Lung (tissue), 12 donors: ENCODE results near the gene HECA. TPM values are rescaled to one million over a fixed set of nuclear protein-coding genes. Genes with fewer than 3 reads are reported as not detected.

Source experiments
- ATAC-seq: fragments of 200-7000 bp; cut with Tn5 transposase; one replicate; pipeline ENCODE4 v1.9.1; 2020; ENCODE audit warnings: moderate number of reproducible peaks; ENCODE audit not compliant: insufficient read depth, low FRiP score
- DNase-seq, 3 donors: peaks; one replicate each; pipeline ENCODE4 v3.0.0-alpha.2; 2013 to 2017
- H3K27ac ChIP-seq, 2 donors: one replicate each; pipeline ENCODE4 v1.5.1; 2013; ENCODE audit warnings: mild to moderate bottlenecking in 2 of 2, moderate library complexity in 2 of 2, control low read depth in 1 of 2, inconsistent platforms in 1 of 2, low read depth in 1 of 2, low read length in 1 of 2
- H3K27me3 ChIP-seq, 3 donors: one replicate each; pipeline ENCODE4 v1.5.1; 2013; ENCODE audit warnings: low read length in 2 of 3; ENCODE audit not compliant: control insufficient read depth in 3 of 3, insufficient read depth in 3 of 3
- H3K36me3 ChIP-seq, 4 donors: one replicate each; pipeline ENCODE4 v1.5.1; 2013; ENCODE audit warnings: low read length in 4 of 4, mild to moderate bottlenecking in 1 of 4, moderate library complexity in 1 of 4; ENCODE audit not compliant: control insufficient read depth in 4 of 4, insufficient read depth in 4 of 4
- H3K4me1 ChIP-seq, 5 donors: one replicate each; pipeline ENCODE4 v1.5.1; 2013; ENCODE audit warnings: low read length in 5 of 5, mild to moderate bottlenecking in 2 of 5, moderate library complexity in 1 of 5; ENCODE audit not compliant: control insufficient read depth in 5 of 5, insufficient read depth in 5 of 5
- H3K4me3 ChIP-seq: one replicate; pipeline ENCODE4 v1.5.1; 2013; ENCODE audit warnings: mild to moderate bottlenecking, control low read depth, moderate library complexity
- H3K9ac ChIP-seq, 2 donors: one replicate each; pipeline ENCODE4 v1.5.1; 2013; ENCODE audit warnings: low read length in 2 of 2, control low read depth in 1 of 2; ENCODE audit not compliant: insufficient read depth in 1 of 2
- H3K9me3 ChIP-seq, 4 donors: one replicate each; pipeline ENCODE4 v1.5.1; 2013; ENCODE audit warnings: low read length in 3 of 4, mild to moderate bottlenecking in 1 of 4, moderate library complexity in 1 of 4; ENCODE audit not compliant: control insufficient read depth in 4 of 4, insufficient read depth in 3 of 4
- WGBS, 2 donors: extraction: QIAGEN DNeasy Blood & Tissue Kit; methylation state at CpG; one replicate each; pipeline ENCODE4 v1.1.7; 2013; 5-methylcytosine and 5-hydroxymethylcytosine counted together
- polyA plus RNA-seq, 2 donors: library from polyadenylated mRNA; stranded (reverse); fragments of 200-250 nt; gene quantifications; one replicate each; pipeline ENCODE4 v1.2.1, GENCODE V29; 2013
- total RNA-seq, 2 donors: library from RNA; depleted of rRNA in 1 of 2; stranded (reverse); fragments of >200 nt in 1 of 2; gene quantifications; one replicate each; pipeline ENCODE4 v1.2.1, GENCODE V29; 2014 to 2021
- TF ChIP-seq, protein P1 (sequence below): IDR thresholded peaks from 2 replicates; pipeline ENCODE4 v1.5.1; 2012; ENCODE audit warnings: mild to moderate bottlenecking; ENCODE audit errors: control extremely low read depth, extremely low read depth
- donor health status: control.
- donor health status: control.
- donor health status: Bipolar disorder and iron deficiency.
- donor health status: healthy.
- donor health status: DM: yes; HTN: yes; CAD: no.

HECA gene
- total and polyA plus RNA-seq, 4 donors: 12.1 to 37.6 (median 21.8) TPM

DNA sequence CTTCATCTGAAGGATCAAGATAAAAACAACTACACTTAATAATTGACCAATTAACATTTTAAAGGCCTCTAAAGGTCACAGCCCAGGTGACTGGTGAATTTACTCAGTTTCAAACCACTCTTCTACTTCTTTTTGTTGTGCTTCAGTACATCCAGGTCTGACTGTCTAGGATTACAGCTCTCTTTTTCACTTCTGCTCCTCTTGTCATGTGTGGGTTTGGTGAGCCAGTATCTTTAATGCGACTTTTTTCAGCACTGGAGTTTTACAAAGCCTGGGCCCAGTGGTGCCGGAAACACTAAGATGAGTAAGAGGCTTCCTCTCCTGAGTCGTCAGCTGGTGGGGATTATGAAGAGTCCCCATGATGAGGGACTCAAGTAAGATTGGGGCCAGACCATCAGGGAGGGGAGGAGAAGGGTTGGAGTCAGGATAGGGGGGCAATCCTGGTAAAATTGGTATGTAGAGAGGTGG lies 27.0 kb downstream of the HECA start:
- peaks cover 0 to 8% (median 4%) of the 10 kb centered on the region in 4 donors for H3K36me3 ChIP-seq
- peaks cover 0 to 3% (median 0%) of the 10 kb centered on the region in 4 donors for H3K9me3 ChIP-seq
- DNase-seq (no peak), ATAC-seq (no peak)
- 69 to 82% methylated on average over 3 of the region's 3 CpGs for WGBS, 2 donors
- H3K4me3 ChIP-seq: no peak overlapping the region
- TF ChIP-seq, protein P1, sequence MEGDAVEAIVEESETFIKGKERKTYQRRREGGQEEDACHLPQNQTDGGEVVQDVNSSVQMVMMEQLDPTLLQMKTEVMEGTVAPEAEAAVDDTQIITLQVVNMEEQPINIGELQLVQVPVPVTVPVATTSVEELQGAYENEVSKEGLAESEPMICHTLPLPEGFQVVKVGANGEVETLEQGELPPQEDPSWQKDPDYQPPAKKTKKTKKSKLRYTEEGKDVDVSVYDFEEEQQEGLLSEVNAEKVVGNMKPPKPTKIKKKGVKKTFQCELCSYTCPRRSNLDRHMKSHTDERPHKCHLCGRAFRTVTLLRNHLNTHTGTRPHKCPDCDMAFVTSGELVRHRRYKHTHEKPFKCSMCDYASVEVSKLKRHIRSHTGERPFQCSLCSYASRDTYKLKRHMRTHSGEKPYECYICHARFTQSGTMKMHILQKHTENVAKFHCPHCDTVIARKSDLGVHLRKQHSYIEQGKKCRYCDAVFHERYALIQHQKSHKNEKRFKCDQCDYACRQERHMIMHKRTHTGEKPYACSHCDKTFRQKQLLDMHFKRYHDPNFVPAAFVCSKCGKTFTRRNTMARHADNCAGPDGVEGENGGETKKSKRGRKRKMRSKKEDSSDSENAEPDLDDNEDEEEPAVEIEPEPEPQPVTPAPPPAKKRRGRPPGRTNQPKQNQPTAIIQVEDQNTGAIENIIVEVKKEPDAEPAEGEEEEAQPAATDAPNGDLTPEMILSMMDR: no peak
- no peak overlapping the region for H3K27ac ChIP-seq
- H3K9ac ChIP-seq: no peak overlapping the region
- H3K4me1 ChIP-seq: peaks cover 0 to 25% (median 10%) of the 10 kb centered on the region in 5 donors
- no peaks in the 10 kb centered on the region for H3K27me3 ChIP-seq

- no peak overlapping the region for H3K4me3 ChIP-seq
- ATAC-seq: no peak
- DNase-seq: no peak
- no peak overlapping the region for H3K27ac ChIP-seq
- H3K36me3 ChIP-seq: peaks cover 2 to 11% (median 6%) of the 10 kb centered on the region in 4 donors
- peaks cover 0 to 3% (median 0%) of the 10 kb centered on the region in 4 donors for H3K9me3 ChIP-seq
- 71 to 77% methylated on average over 3 of the region's 3 CpGs for WGBS, 2 donors
- TF ChIP-seq, protein P1: no peak
- peaks cover 0 to 25% (median 10%) of the 10 kb centered on the region in 5 donors for H3K4me1 ChIP-seq
- no peak overlapping the region for H3K9ac ChIP-seq
- H3K27me3 ChIP-seq: no peaks in the 10 kb centered on the region
Measured at GRCh38 chr6:139164001-139164400, 29.1 kb downstream of the HECA start.

DNA sequence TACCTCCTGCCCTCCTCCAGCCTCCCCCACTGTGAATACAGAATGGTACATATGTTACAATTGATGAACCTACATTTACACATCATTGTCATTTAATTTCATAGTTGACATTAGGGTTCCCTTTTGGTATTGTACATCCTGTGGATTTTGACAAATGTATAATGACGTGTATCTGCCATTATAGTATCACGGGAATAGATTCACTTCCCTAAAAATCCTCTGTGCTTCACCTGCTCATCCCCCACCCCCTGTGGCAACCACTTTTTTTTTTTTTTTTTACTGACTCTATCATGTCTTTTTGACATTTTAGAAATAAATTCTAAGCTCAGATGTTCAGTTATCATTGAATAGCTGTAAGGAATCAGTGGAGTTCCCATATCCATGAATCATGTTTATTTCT lies 30.4 kb downstream of the HECA start:
- 65 to 84% methylated on average over 2 of the region's 2 CpGs for WGBS, 2 donors
- peaks cover 0 to 24% (median 8%) of the 10 kb centered on the region in 5 donors for H3K4me1 ChIP-seq

More for the DNA sequence above, 30.4 kb downstream of the HECA start:
- Histone ChIP-seq H3K9me3 (peaks cover 0 to 3% (median 0%) of the 10 kb centered on the region in 4 donors), H3K36me3 (peaks cover 2 to 11% (median 6%) of the 10 kb centered on the region in 4 donors), H3K27ac (no peak overlapping the region), H3K9ac (no peak overlapping the region), H3K4me3 (no peak overlapping the region), H3K27me3 (no peaks in the 10 kb centered on the region)
- ATAC-seq: no peak
- TF ChIP-seq, protein P1: no peak
- no peak for DNase-seq
